Activated naive CD4-positive, alpha-beta T cell treated with anti-CD3 and anti-CD28 coated beads for 36 hours (primary cell): ENCODE data around the gene LTBP4. TPM values are rescaled to one million over a fixed set of nuclear protein-coding genes. Genes with fewer than 3 reads are reported as not detected.
"Not testable (repeated sequence)": the region's sequence is repeated elsewhere in the genome, so short reads cannot be mapped to it uniquely, and the experiment has no call there.

ENCODE experiments used
- CTCF ChIA-PET: fragments of 350-600 bp; sonication (Branson Sonifier 250); formaldehyde crosslinking; loops from one replicate; lab custom pipeline; 2021; ENCODE audit warnings: antibody characterized with exemption; lab: Charles Lee
- DNase-seq: peaks from one replicate; pipeline ENCODE4 v3.0.0-alpha.2; 2020
- H3K27ac Mint-ChIP-seq: one replicate; pipeline ENCODE4 v1.8.0; 2021; ENCODE audit warnings: mild to moderate bottlenecking, mixed read lengths
- H3K27me3 Mint-ChIP-seq: one replicate; pipeline ENCODE4 v1.8.0; 2021; ENCODE audit warnings: low read depth, mixed read lengths
- H3K36me3 Mint-ChIP-seq: one replicate; pipeline ENCODE4 v1.8.0; 2021; ENCODE audit warnings: low read depth, mixed read lengths
- H3K4me1 Mint-ChIP-seq: one replicate; pipeline ENCODE4 v1.8.0; 2021; ENCODE audit warnings: low read depth, mixed read lengths
- H3K4me3 Mint-ChIP-seq: one replicate; pipeline ENCODE4 v1.8.0; 2021; ENCODE audit warnings: mild to moderate bottlenecking, moderate library complexity, mixed read lengths
- H3K9me3 Mint-ChIP-seq: one replicate; pipeline ENCODE4 v1.8.0; 2021; ENCODE audit warnings: mixed read lengths
- intact Hi-C: fragments of 100-400 bp; cut with micrococcal nuclease; formaldehyde crosslinking; loops from one replicate; pipeline ENCODE4 v1.15.1; 2023
- total RNA-seq, 2 experiments: library from RNA; stranded (reverse); gene quantifications; one replicate each; pipeline ENCODE4 v1.2.3, GENCODE V29; 2021

LTBP4 gene
- total RNA-seq, 2 experiments from 2014 or later = 147 to 153 TPM

DNA sequence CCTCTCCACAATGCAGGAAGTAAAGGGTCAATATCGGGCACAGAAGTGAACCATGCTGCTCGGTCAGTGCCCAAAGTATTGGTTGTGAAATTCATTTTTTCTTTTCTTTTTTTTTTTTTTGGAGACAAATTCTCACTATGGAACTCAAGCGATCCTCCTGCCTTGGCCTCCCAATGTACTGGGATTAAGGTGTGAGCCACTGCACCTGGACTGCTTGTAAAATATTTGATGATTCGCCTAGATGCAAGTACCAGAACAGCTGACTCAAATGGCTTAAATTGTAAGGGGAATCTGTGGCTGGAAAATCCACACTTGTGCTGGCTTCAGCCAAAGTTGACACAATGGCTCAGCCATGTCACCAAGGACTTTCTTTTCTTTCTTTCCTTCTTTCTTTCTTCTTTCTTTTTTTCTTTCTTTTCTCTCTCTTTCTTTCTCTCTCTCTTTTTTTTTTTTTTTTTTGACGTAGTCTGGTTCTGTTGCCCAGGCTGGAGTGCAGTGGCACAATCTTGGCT is 45.6 kb downstream of the LTBP4 start:
- no peaks in the 10 kb centered on the region for H3K9me3 Mint-ChIP-seq
- CTCF ChIA-PET = interaction anchor here (1.5 to 5.2 kb wide), 2 partner anchors 13 to 173 kb away, joined by 3 to 53 read pairs; no protein-coding TSS in a partner anchor
- H3K36me3 Mint-ChIP-seq = no peaks in the 10 kb centered on the region
- H3K4me1 Mint-ChIP-seq = peaks cover 8% of the 10 kb centered on the region
- no peak overlapping the region for H3K27ac Mint-ChIP-seq
- intact Hi-C loops = no loop called here
- H3K27me3 Mint-ChIP-seq = peaks cover 4% of the 10 kb centered on the region
- H3K4me3 Mint-ChIP-seq = no peak overlapping the region
- no peak for DNase-seq

DNA sequence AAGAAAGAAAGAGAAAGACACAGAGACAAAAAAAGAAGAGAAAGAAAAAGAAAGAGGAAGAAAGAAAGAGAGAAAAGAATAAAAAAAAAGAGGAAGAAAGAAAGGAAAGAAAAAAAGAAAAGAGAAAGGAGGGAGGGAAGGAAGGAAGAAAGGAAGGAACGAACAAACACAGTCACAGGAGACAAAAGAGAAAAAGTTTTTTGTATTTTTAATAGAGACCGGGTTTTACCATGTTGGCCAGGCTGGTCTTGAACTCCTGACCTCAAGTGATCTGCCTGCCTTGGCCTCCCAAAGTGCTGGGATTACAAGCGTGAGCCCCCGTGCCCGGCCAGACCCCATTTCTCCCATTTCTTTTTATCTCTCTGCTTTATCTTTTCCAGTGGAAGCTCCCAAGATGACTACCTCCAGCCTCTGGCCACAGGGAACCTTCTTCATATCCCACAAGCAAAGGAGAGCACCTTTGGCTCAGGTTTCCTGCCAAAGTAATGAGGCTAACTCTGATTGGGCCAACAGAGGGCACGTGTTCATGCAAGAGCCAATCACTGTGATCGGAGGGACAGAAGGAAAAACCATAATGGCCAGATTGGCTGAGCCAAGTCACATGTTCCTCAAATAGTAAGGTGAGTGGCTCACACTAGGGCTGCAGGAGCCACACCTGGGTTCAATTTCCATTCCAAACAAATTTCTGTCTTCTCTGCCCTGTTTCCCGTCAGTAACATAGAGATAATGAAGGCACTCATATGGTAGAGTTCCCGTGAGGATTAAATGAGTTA is 48.9 kb downstream of the LTBP4 start:
- H3K36me3 Mint-ChIP-seq, H3K4me1 Mint-ChIP-seq, H3K4me3 Mint-ChIP-seq, H3K27ac Mint-ChIP-seq, intact Hi-C loops, H3K9me3 Mint-ChIP-seq, DNase-seq, H3K27me3 Mint-ChIP-seq: not testable (repeated sequence)
- CTCF ChIA-PET = interaction anchor here (0.7 to 1.0 kb wide), 3 partner anchors 15 to 127 kb away, joined by 3 to 6 read pairs (median 4); no protein-coding TSS in a partner anchor

DNA sequence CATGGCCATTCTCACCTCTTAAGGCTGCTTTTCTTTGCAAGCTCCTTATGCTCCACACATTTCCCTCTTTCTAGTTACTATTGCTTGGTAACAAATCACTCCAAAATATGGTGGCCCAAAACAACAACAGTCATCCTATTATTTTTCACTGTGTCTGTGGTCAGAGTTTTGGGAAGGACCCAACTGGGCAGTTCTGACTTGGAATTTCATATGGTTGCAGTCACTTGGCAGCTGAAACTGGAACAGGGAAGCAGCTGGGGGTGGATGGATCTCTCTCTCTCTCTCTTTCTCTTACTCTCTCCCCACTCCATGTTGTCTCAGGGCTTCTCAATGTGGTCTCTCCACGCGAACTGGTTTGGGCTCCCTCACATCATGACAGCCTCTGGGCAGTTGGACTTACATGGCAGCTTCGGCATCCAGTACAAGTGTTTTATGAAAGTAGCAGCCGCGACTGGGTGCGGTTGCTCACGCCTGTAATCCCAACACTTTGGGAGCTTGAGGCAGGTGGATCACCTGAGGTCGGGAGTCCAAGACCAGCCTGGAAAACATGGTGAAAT is 49.7 kb downstream of the LTBP4 start:
- Mint-ChIP-seq H3K4me1 (peaks cover 7% of the 10 kb centered on the region), H3K4me3 (no peak overlapping the region), H3K9me3 (no peaks in the 10 kb centered on the region), H3K27ac (no peak overlapping the region), H3K36me3 (no peaks in the 10 kb centered on the region), H3K27me3 (peaks cover 4% of the 10 kb centered on the region)
- no peak for DNase-seq
- CTCF ChIA-PET = interaction anchor here (0.7 to 1.0 kb wide), 3 partner anchors 16 to 127 kb away, joined by 3 to 6 read pairs (median 4); no protein-coding TSS in a partner anchor
- intact Hi-C loops = no loop called here

DNA sequence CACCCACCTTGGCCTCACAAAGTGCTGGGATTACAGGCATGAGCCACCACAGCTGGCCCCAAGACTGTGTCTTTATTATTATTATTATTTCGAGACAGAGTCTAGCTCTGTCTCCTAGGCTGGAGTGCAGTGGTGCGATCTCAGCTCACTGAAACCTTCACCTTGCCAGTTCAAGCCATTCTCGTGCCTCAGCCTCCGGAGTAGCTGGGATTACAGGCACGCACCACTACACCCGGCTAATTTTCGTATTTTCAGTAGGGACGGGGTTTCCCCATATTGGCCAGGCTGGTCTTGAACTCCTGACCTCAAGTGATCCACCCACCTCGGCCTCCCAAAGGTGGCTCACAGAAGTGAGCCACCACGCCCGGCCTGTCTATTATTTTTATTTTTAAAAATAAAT is 51.1 kb downstream of the LTBP4 start:
- H3K4me3 Mint-ChIP-seq, H3K9me3 Mint-ChIP-seq, DNase-seq, H3K36me3 Mint-ChIP-seq, H3K27ac Mint-ChIP-seq, CTCF ChIA-PET, H3K27me3 Mint-ChIP-seq, H3K4me1 Mint-ChIP-seq, intact Hi-C loops: not testable (repeated sequence)

DNA sequence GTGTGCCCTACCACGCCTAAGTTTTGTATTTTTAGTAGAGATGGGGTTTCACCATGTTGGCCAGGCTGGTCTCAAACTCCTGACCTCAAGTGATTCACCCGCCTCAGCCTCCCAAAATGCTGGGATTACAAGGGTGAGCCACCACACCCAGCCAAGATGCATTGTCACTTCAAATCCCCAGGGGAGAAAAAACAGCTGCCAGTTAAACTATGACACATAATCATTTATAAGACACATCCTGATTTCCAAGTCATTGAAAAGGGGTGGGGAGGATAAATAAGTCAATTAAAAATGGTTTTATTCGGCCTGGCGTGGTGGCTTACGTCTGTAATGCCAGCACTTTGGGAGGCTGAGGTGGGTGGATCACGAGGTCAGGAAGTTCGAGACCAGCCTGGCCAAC is 54.5 kb downstream of the LTBP4 start:
- H3K27me3 Mint-ChIP-seq, H3K9me3 Mint-ChIP-seq, H3K4me1 Mint-ChIP-seq, DNase-seq, H3K36me3 Mint-ChIP-seq, intact Hi-C loops, H3K27ac Mint-ChIP-seq, H3K4me3 Mint-ChIP-seq, CTCF ChIA-PET: not testable (repeated sequence)

DNA sequence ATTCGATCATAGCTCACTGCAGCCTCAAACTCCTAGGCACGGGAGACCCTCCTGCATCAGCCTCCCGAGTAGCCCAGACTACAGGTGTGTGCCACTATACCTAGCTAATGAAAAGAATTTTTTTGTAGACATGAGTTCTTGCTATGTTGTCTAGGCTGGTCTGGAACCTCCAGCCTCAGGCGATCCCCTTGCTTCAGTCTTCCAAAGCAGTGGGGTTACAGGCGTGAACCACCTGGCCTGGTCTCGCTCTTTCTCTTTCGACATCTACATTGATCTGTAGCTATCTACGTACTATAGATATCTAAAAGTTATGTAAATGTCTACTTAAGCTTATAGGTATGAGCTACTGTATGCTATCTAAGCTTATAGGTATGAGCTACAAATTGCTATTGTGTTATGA is 56.9 kb downstream of the LTBP4 start:
- CTCF ChIA-PET = interaction anchor here (0.6 to 1.7 kb wide), 5 partner anchors 12 to 474 kb away, joined by 3 to 11 read pairs (median 5); no protein-coding TSS in a partner anchor
- intact Hi-C loops = no loop called here
- H3K4me1 Mint-ChIP-seq = peaks cover 4% of the 10 kb centered on the region
- H3K9me3 Mint-ChIP-seq = no peaks in the 10 kb centered on the region
- H3K36me3 Mint-ChIP-seq = no peaks in the 10 kb centered on the region
- no peak for DNase-seq
- no peaks in the 10 kb centered on the region for H3K27me3 Mint-ChIP-seq
- no peak overlapping the region for H3K27ac Mint-ChIP-seq
- H3K4me3 Mint-ChIP-seq = no peak overlapping the region

DNA sequence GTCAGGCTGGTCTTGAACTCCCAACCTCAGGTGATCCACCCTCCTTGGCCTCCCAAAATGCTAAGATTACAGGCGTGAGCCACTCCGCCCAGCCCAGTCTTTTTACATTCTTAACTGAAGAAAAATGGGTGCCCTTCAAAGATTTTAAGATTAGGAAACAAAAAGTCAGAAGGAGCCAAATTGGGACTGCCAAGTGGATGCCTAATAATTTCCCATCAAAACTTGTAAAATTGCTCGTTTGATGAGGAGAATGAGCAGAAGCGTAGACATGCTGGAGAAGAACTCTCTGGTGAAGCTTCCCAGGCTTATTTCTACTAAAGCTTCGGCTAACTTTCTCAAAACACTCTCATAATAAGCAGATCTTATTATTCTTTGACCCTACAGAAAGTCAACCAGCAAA is 57.9 kb downstream of the LTBP4 start:
- Mint-ChIP-seq H3K36me3 (no peaks in the 10 kb centered on the region), H3K9me3 (no peaks in the 10 kb centered on the region), H3K27me3 (no peaks in the 10 kb centered on the region), H3K27ac (no peak overlapping the region), H3K4me3 (no peak overlapping the region), H3K4me1 (peaks cover 13% of the 10 kb centered on the region)
- no peak for DNase-seq
- CTCF ChIA-PET = interaction anchor here (0.5 to 1.1 kb wide), 2 partner anchors 25 to 354 kb away, joined by 3 read pairs; no protein-coding TSS in a partner anchor
- intact Hi-C loops = no loop called here

DNA sequence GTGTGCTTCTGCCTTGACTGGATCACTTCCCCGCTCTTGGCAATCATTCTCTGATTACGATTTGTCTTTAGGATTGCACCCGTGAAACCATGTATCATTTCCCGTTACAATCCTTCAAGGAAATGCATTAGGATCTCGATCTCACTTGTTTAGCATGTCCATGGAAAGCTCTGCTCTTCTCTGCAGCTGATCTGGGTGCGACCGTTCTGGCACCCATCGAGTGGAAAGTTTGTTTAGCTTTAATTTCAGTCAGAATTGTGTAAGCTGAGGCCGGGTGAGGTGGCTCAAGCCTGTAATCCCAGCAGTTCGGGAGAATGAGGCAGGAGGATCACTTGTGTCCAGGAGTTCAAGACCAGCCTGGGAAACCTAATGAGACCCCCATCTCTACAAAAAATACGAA is 58.4 kb downstream of the LTBP4 start:
- no peak for DNase-seq
- H3K9me3 Mint-ChIP-seq = no peaks in the 10 kb centered on the region
- peaks cover 13% of the 10 kb centered on the region for H3K4me1 Mint-ChIP-seq
- H3K27me3 Mint-ChIP-seq = no peaks in the 10 kb centered on the region
- CTCF ChIA-PET = interaction anchor here (0.5 to 1.1 kb wide), 3 partner anchors 25 to 355 kb away, joined by 3 to 7 read pairs (median 3); no protein-coding TSS in a partner anchor
- no peak overlapping the region for H3K27ac Mint-ChIP-seq
- no peak overlapping the region for H3K4me3 Mint-ChIP-seq
- intact Hi-C loops = no loop called here
- no peaks in the 10 kb centered on the region for H3K36me3 Mint-ChIP-seq

DNA sequence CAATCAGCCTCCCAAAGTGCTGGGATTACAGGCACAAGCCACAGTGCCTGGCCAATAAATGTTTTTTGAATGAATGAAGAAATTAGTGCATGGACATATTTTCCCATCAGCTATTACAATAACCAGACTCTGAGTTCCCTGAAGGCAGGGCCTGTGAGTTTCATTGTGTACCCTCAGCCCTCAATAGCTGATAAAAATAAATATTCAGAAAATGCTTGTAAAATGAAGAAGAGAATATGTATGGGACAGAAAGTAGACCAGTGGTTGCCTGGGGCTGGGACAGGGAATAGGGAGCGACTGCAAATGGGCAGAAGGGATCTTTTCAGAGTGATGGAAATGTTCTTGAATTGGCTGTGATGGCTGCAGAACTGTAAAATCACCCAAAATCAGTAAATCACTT is 60.4 kb downstream of the LTBP4 start:
- Mint-ChIP-seq H3K27ac (no peak overlapping the region), H3K36me3 (peaks cover under 1% of the 10 kb centered on the region), H3K9me3 (no peaks in the 10 kb centered on the region), H3K27me3 (no peaks in the 10 kb centered on the region), H3K4me3 (peak overlapping the region; percentile 12), H3K4me1 (peaks cover 18% of the 10 kb centered on the region)
- no peak for DNase-seq
- intact Hi-C loops = loop anchor here (2.0 to 5.0 kb wide), 5 partner anchors 29 to 483 kb away; partner anchors contain the start of genes ACTMAP, COQ8B, ITPKC and NUMBL
- CTCF ChIA-PET = interaction anchor here (0.6 to 4.8 kb wide), 4 partner anchors 145 to 454 kb away, joined by 3 to 44 read pairs (median 16); no protein-coding TSS in a partner anchor

DNA sequence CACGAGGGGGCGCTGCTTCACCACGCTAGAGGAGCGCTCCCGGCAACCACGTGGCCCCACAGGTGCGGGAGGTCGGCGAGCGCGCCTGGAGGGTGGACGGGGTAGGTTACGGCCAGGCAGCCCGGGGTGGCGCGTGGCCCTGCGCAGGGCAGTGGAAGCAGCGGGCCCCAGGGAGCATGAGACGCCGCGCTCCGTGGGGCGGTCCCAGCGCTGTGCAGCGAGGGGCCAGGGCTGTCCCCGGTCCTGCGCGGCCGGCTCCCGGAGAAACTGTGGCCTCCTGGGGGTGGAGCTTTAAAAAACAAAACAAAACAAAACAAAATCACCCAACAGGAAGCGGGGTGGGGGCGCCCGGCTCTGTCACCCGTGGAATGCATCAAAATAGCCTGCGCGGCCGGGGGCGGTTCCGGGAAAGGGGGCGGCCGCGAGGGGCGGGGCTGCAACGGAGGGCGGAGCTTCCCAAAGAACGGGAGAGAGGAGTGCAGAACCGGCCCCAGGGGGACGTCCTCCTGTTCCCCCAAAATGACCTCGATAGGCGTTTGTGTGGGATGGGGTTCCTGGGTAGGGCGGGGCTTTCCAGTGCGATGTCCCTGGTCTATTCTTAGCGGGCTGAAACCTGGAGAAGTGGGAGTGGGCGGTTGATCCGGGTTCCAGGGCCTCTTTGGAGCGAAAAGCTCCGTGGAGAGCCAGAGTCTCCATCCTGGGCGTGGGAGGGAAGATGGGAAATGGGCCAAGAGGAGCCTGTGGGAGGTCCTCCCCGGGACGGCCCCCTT is 61.9 kb downstream of the LTBP4 start:
- no peaks in the 10 kb centered on the region for H3K27me3 Mint-ChIP-seq
- H3K4me1 Mint-ChIP-seq = peaks cover 20% of the 10 kb centered on the region

DNA sequence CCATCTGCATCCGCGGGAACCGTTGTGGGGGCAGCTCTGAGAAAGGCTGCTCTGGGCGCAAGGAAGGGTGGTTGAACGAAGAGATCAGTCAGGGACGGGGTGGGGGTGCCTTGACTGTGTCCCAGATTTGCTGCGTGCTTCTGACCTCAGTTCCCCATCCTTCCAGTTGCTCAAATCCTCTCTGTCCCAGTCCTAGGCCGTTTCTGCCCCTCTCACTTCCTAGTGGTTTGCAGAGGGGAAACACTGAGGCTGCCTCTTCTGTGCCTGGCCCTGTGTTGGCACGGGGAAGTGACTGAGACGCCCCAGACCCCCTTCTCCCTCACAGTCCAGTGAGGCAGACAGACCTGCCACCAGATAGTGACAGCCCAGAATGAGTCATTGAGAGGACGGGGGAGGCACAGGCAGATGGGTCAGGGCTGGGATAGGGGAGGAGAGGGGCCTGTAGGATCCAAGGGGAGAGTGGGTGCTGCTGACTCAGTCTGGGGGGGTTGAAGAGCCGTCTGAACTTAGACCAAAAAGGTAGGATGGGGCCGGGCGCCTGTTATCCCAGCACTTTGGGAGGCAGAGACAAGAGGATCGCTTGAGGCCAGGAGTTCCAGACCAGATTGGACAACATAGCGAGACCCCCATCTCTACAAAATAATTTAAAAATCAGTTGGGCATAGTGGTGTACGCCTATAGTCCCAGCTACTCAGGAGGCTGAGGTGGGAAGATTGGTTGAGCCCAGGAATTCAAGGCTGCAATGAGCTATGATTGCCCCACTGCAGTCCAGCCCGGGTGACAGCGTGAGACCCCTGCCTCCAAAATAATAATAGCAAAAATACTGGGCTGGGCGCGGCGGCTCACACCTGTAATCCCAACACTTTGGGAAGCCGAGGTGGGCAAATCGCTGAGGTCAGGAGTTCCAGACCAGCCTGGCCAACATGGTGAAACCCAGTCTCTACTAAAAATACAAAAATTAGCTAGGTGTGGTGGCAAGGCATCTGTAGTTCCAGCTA is 62.8 kb downstream of the LTBP4 start:
- Mint-ChIP-seq H3K9me3 (no peaks in the 10 kb centered on the region), H3K36me3 (peaks cover 16% of the 10 kb centered on the region), H3K27me3 (no peaks in the 10 kb centered on the region), H3K4me1 (peaks cover 20% of the 10 kb centered on the region), H3K27ac (peak overlapping the region; percentile 46), H3K4me3 (peak overlapping the region; percentile 78)
- CTCF ChIA-PET = interaction anchor here (0.7 to 4.8 kb wide), 15 partner anchors 10 to 411 kb away, joined by 3 to 44 read pairs (median 4); partner anchors contain the start of genes NUMBL and RAB4B
- intact Hi-C loops = loop anchor here (1.0 to 5.0 kb wide), 6 partner anchors 27 to 481 kb away; partner anchors contain the start of genes ACTMAP, COQ8B, ITPKC and NUMBL
- peak; percentile 22 for DNase-seq

More for the DNA sequence above, 61.9 kb downstream of the LTBP4 start:
- peak overlapping the region; percentile 78 for H3K4me3 Mint-ChIP-seq
- CTCF ChIA-PET = interaction anchor here (0.7 to 4.8 kb wide), 15 partner anchors 11 to 410 kb away, joined by 3 to 44 read pairs (median 4); partner anchors contain the start of genes NUMBL and RAB4B
- DNase-seq = peak; percentile 91
- peak overlapping the region; percentile 71 for H3K27ac Mint-ChIP-seq
- intact Hi-C loops = loop anchor here (1.0 to 5.0 kb wide), 6 partner anchors 28 to 482 kb away; partner anchors contain the start of genes ACTMAP, COQ8B, ITPKC and NUMBL
- H3K9me3 Mint-ChIP-seq = no peaks in the 10 kb centered on the region
- peaks cover 8% of the 10 kb centered on the region for H3K36me3 Mint-ChIP-seq
